Stimulated activated CD4-positive, alpha-beta T cell treated with anti-CD3 and anti-CD28 coated beads, Interleukin-15, amount 100 ng/mL, for 48 hours (primary cell): ENCODE results near the gene KLF7.
A peak's percentile ranks its signal among the peaks of the same experiment; 100 is the strongest.

ENCODE experiments used
- DNase-seq, 2 donors: peaks; one replicate each; pipeline ENCODE4 v3.0.0-alpha.2; 2020; ENCODE audit warnings: low read depth in 2 of 2

KLF7 gene

DNA sequence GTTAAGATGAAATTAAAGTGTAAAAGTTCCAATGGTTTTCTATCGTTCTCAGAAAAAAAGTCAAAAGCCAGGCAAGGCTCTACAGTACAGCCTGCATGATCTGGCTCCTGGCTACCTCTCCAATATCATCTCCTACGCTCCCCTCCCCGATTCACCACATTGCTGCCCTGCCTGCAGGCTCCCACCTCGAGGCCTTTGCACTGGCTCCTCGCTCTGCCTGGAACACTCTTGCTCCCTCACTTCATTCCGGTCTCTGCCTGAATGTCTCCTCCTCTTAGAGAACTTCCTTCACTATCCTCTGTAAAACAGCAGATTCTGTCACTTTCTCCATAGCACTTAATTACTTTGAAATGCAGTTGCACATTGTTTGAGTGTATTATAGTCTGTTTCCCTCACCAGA lies 72.5 kb downstream of the KLF7 start:
- no peak for DNase-seq

- no peak for DNase-seq
These were observed 72.9 kb downstream of the KLF7 start for GRCh38 chr2:207092818-207093217.

- DNase-seq, result no peak
These were observed 73.8 kb downstream of the KLF7 start for GRCh38 chr2:207091928-207092327.

DNA sequence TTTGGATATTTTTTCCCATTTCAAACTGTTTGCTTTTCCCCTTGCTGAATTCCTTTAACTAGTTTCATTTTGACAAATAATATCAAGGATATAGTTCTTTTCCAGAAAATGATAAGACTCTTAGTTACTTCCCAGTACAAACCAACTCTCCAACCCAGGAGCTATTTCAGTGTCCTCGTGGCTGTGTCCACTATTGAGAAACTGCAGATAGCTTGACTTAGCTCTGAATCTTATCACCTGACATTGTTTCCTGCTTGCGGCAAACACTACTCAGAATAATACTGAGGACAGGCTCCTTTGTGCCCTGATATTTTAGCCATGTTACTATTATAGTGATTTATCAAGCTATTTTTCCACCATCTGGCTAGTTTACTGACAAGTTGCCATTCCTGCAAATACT lies 74.6 kb downstream of the KLF7 start:
- no peak for DNase-seq

GRCh38 chr2:207090389-207090788 lies 75.4 kb downstream of the KLF7 start:
- DNase-seq, result no peak

DNA sequence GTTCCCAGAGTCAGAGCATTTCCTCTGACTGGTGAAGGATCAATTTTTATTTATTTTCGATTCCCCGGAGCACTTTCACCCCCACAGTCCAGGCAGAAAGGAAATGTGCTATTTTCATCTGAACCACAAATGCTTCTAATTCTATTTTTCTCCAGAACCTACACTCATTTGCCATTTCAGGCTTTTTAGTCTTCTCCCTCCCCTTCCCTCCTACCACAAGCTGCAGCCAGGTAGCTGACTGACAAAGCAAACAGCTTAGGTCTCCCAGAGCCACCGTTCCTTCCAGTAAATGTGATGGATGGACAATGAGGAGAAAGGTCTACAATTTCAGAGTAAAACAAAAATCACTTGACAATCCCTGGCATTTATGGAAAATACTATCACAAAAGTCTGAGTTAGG lies 76.9 kb downstream of the KLF7 start:
- no peak for DNase-seq

GRCh38 chr2:207088276-207088675 lies 77.5 kb downstream of the KLF7 start:
- DNase-seq, result no peak

- DNase-seq, result no peak
These were observed 78.5 kb downstream of the KLF7 start for GRCh38 chr2:207087046-207087902.

DNA sequence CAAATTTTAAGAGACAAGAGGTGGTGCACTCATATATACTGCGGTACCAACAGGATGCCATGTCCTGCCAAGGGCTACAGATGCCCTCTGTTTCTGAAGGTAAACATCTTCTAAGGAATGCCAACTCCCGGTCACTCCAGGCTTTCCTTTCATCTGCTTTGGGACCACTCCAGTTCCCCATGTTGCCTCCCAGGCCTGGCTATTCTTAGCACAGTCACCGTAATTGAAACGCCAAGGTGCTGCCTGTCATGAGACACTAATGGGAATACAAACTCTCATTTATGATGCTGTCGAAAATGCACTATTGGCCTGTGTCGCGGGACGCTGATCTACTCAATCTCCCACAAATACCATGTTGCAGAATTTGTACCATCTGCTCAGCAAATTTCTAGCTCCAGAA lies 79.6 kb downstream of the KLF7 start:
- no peak for DNase-seq

- no peak for DNase-seq
These were observed 80.6 kb downstream of the KLF7 start for GRCh38 chr2:207085110-207085509.

GRCh38 chr2:207083361-207084110 lies 82.2 kb downstream of the KLF7 start:
- DNase-seq, result no peak

GRCh38 chr2:207082619-207083018 lies 83.1 kb downstream of the KLF7 start:
- no peak for DNase-seq

GRCh38 chr2:207078186-207078798 lies 87.5 kb downstream of the KLF7 start:
- DNase-seq, result no peak

GRCh38 chr2:207077266-207077665 lies 88.5 kb downstream of the KLF7 start:
- no peak for DNase-seq

DNA sequence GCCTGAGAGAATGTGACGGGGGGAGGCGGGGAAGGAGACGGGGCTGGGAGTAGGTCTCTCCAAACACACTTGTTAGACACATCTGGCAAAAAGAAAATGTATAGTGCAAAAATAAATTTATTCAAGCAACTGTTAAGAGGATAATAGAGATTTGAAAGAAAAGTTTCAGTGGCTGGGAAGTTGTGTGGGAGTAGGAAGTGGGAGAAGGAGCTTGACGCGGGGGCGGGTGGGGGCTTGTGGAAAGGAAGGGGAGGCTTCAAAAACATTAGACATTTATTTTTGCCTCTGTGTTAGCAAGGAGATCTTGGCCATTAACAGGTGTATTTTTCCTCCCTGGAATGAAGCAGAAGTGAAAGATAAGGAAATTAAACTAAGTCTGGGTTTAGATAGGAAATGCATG lies 90.3 kb downstream of the KLF7 start:
- DNase-seq, result no peak

DNA sequence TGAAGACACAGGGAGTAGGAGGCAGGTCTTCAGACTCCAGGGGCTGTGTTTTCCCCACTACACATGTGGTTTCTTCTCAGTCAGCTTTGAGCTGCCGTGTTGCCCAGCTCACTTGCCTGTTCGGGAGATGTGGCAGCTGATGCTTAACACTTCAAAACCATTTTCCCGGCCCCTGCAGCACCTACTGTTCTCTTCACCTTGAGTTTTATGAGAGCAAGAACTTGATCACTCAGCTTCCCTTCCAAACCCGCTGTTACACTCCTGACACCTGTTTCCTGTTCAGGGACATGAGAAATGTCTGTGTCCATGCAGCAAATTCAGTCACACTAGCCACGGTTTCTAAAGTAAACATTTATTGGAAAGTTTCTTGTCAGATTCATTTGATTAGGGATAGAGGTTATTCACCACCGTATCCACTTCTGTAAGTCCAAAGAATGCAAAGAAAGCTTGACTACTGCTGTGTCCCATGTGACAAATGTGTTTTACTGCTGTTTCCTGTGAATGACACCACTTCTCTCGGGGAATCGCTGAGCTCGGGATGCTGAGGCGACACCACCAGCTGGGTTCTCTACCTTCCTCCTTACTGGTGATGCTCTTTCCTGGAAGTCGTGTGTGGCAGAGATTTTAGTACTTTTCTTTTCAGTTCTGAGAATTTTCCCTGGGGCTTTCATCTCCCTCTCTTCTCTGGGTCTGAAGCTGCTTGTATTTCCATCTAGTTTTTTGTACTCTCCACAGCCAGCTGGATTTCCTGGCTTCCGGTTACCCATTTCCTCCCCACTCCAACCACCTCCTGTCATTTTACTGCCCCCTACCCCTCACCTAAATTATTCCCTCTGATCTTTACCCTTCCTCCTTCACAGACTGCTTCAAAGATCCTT lies 91.7 kb downstream of the KLF7 start:
- peak; percentile 10 to 19 for DNase-seq

- DNase-seq, result no peak
These were observed 92.3 kb downstream of the KLF7 start for GRCh38 chr2:207073412-207073800.

DNA sequence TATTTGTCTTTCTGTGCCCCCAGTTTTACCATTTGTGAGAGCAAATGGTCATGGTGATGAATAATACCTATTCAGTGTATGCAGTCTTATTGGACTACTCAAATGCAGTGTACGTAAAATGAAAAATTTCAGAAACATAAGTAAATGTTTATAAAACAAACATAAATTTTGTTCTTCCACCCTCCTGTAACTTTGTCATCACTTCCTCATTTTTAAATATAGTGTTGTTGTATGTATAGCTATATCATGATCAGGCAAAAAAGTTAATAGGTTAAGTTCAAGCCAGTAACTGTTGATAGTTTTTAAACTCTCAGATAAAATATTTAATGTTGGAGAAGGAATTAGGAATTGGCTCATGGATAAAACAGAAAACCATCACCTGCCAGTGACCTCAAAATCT lies 93.2 kb downstream of the KLF7 start:
- DNase-seq, result no peak

DNA sequence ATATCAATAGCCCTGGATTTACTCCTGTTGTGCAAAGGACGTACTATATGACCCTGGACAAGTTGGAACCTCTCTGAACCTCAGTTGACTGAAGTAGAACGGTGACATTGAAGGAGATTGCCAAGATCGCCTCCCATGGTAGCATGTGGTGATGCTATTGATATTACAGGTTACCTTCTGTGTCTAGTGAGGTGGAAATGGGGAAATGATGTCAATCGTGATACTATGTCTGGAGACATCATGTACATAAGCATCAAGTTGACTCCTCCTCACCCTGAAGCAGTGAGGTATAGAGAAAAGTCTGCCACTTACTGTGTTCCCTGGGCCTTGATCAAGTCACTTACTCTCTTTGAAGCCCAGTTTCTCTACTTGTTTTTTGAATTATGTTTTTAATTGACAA lies 93.9 kb downstream of the KLF7 start:
- no peak for DNase-seq

GRCh38 chr2:207067473-207067872 lies 98.3 kb downstream of the KLF7 start:
- no peak for DNase-seq

DNA sequence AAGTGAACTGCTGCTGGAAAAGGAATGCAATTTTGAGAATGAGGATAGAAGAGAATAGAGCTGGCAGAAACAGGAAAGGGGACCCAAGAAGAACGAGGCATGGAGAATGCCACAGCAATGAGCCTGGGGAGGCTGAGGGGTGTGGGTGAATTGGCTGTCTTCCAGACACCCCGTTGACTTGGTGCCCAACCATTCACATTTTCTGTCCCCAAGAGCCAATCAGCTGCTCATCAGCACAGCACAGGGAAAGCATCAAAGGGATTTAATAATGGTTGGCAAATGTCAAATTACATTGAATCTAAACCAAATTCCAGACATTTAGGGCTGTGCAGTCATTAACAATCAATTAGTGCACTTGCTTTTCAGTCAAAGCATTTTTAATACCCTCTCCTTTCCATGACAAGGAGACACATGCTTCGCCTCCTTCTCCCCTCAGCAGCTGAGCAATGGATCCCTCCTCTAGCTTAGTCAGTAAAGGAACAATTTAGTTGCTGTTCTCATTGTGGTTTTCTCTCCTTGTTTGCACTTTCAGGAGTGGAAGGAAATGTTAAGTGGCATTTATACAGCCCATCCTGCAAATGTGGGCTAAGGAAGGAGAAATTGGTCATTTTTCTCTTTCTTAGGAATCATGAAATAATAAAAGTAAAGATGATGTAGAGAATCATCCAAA lies 98.8 kb downstream of the KLF7 start:
- DNase-seq, result no peak
